Endothelial cell of umbilical vein (primary cell): ENCODE data around the gene CR2.

Experiments used
- EZH2 ChIP-seq: IDR thresholded peaks from 2 replicates; pipeline ENCODE4 v1.6.1; 2012; ENCODE audit warnings: borderline replicate concordance, low read depth, mild to moderate bottlenecking, moderate library complexity, low read length, inconsistent platforms; ENCODE audit not compliant: severe bottlenecking
- POLR2A ChIP-seq: IDR thresholded peaks from 2 replicates; pipeline ENCODE4 v1.6.1; 2012; ENCODE audit warnings: low read depth, mild to moderate bottlenecking, control low read depth, low read length

GRCh38 chr1:207444514-207445217 is 9.5 kb upstream of the CR2 start:
- no peak for TF ChIP-seq POLR2A
- no peak for TF ChIP-seq EZH2
